ENCODE data around the gene ZIK1.

ZIK1 gene

GRCh38 chr19:57599761-57600383, 15.9 kb downstream of the ZIK1 start, which contains the start of gene ZNF530:
Gene ZNF530 (plus strand): TSS chr19:57599885. CDS start chr19:57604346, 4,461 bp downstream.
- H3K27ac ChIP-seq: no peak within 1 kb of the TSS
- peak; percentile 56 for DNase-seq (ENCODE audit: low read depth, low spot score)

- DNase-seq (ENCODE audit: low read depth, low spot score): no peak
These were observed 23.0 kb downstream of the ZIK1 start for GRCh38 chr19:57606931-57607330.

GRCh38 chr19:57611113-57611512, 27.2 kb downstream of the ZIK1 start:
- H3K27ac ChIP-seq: no peak overlapping the region
- DNase-seq (ENCODE audit: low read depth, low spot score): no peak

More at GRCh38 chr19:57606931-57607330, 23.0 kb downstream of the ZIK1 start:
- H3K27ac ChIP-seq: no peak overlapping the region

- H3K27ac ChIP-seq: peak within 1 kb of the TSS; percentile 35
- peak; percentile 46 for DNase-seq (ENCODE audit: low read depth, low spot score)
These were observed 30.2 kb downstream of the ZIK1 start, which contains the start of gene ZNF134 for GRCh38 chr19:57613941-57614743. Gene ZNF134 (plus strand): TSS chr19:57614242. CDS start chr19:57619469, 5,227 bp downstream.

- H3K27ac ChIP-seq: no peak overlapping the region
- DNase-seq (ENCODE audit: low read depth, low spot score): no peak
These were observed 31.4 kb downstream of the ZIK1 start for GRCh38 chr19:57615346-57615745.

GRCh38 chr19:57620673-57621348, 36.9 kb downstream of the ZIK1 start:
- H3K27ac ChIP-seq: no peak overlapping the region
- no peak for DNase-seq (ENCODE audit: low read depth, low spot score)

GRCh38 chr19:57623091-57623490, 39.1 kb downstream of the ZIK1 start:
- no peak for DNase-seq (ENCODE audit: low read depth, low spot score)
- no peak overlapping the region for H3K27ac ChIP-seq

- peak; percentile 67 for DNase-seq (ENCODE audit: low read depth, low spot score)
- H3K27ac ChIP-seq: no peak within 1 kb of the TSS
These were observed 49.3 kb downstream of the ZIK1 start, which contains the start of gene ZNF211 for GRCh38 chr19:57632987-57633831. Gene ZNF211 (plus strand): TSS chr19:57633168. CDS start chr19:57633347, 179 bp downstream.

- H3K27ac ChIP-seq: no peak overlapping the region
- no peak for DNase-seq (ENCODE audit: low read depth, low spot score)
These were observed 49.8 kb downstream of the ZIK1 start for GRCh38 chr19:57633832-57634131.

GRCh38 chr19:57637379-57637778, 53.4 kb downstream of the ZIK1 start:
- no peak for DNase-seq (ENCODE audit: low read depth, low spot score)
- H3K27ac ChIP-seq: no peak overlapping the region

- DNase-seq (ENCODE audit: low read depth, low spot score): no peak
- H3K27ac ChIP-seq: no peak overlapping the region
These were observed 57.8 kb downstream of the ZIK1 start for GRCh38 chr19:57641715-57642234.

- peak; percentile 79 for DNase-seq (ENCODE audit: low read depth, low spot score)
- no peak overlapping the region for H3K27ac ChIP-seq
These were observed 58.6 kb downstream of the ZIK1 start for GRCh38 chr19:57642396-57643046.

All from epithelial cell of prostate (primary cell).